Activated CD8-positive, alpha-beta memory T cell treated with anti-CD3 and anti-CD28 coated beads, Interleukin-2, amount 50 U/mL, for 4 hours (primary cell): ENCODE data around the gene MAML1.
A peak's percentile ranks its signal among the peaks of the same experiment; 100 is the strongest.

Experiments used
- DNase-seq: peaks from one replicate; pipeline ENCODE4 v3.0.0-alpha.2; 2020

The MAML1 gene

DNA sequence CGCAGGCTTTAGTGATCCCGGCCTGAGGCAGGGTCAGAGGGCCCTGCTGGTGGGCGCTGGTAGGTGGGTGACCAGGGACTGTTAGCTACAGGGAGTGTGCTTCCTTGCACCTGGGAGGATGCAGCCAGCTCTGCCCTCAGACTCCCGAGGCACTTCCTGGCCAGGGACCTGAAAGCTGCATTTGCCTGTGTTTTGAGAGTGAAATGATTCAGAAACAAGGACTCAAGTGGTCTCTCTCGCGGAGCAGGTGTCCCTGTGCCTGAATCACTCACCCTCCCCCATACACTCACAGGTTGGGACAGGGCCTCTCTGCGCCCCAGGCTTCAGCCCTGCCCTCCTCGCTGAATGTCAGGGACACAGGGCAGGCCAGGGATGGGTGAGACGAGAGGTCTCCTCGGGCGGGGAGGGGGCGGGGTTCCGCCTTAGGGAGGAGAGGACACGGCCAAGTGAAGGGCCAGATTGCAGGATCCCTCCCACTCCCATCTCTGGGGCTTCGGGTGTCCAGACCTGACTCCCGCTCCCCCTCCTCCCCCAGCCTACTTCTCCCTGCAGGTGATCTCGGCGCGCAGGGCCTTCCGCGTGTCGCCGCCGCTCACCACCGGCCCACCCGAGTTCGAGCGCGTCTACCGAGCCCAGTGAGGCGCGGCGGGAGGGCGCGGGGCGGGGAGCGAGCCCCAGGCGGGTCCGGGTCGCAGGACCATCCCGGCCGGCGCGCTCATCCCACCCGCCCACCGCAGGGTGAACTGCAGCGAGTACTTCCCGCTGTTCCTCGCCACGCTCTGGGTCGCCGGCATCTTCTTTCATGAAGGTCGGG, 62.6 kb downstream of the MAML1 start:
- no peak for DNase-seq

DNA sequence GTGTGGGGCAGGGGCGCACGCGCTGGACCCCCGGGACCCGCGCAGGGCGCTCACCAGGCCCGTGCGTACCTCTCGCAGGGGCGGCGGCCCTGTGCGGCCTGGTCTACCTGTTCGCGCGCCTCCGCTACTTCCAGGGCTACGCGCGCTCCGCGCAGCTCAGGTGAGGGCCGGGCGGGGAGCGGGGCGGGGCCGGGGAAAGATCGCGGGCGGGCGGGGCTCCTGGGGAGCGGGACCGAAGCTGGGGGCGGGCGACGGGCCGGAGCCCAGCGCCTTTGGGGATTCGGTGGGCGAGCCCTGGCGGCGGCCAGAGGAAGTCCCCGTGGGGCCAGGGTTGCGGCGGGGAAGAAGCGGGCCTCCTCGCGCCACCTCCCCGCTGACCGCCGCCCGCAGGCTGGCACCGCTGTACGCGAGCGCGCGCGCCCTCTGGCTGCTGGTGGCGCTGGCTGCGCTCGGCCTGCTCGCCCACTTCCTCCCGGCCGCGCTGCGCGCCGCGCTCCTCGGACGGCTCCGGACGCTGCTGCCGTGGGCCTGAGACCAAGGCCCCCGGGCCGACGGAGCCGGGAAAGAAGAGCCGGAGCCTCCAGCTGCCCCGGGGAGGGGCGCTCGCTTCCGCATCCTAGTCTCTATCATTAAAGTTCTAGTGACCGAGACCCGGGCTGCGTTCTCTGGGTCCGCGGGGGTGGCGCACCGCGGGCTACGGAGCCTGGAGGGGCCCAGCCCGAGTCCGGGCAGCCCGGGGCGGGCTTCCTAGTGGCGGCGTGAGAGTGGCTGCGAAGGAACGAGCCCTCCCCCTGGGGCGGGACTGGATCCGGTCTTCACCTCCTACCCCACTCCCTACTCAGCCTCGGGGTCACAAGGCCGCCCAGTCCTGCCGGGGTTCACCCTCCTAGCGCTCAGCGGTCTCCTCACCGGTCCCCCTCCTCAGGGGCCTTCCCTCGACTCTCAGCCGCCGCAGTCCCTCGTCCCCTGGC, 63.5 kb downstream of the MAML1 start:
- peak; percentile 69 for DNase-seq

DNA sequence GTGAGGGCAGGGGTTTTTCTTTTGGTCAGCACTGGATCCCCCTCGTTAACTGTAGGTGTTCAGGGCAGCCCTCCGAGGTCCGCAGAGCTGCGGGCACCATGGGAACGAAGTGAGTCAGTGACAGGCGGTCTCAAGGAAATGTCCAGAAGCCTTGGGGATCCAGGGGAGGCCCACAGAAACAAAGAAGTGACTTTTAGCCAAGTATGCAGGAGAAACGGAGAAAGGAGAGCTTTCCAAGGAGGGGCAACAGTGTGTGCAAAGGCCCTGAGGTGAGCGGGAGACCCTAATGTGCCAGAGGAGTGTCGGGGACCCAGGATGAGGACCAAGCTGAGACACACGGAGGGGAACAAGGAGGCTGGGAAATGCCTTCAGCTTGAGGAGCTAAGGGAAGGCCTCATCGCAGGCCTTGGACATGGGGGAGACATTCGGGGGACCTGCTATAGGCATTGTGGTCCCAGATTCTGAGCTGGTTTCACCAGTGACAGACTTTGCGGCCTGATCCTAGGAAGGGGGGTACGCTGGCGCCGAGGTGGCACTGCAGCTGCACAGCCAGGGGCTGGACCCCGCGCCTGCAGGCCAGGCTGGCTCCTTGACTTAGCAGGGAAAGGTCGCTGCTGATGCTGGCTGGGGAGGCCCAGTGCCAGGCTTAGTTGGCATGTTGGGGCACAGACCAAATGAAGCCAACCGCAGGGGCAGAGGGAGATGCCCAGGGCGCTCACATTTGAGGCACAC, 64.4 kb downstream of the MAML1 start:
- no peak for DNase-seq

DNA sequence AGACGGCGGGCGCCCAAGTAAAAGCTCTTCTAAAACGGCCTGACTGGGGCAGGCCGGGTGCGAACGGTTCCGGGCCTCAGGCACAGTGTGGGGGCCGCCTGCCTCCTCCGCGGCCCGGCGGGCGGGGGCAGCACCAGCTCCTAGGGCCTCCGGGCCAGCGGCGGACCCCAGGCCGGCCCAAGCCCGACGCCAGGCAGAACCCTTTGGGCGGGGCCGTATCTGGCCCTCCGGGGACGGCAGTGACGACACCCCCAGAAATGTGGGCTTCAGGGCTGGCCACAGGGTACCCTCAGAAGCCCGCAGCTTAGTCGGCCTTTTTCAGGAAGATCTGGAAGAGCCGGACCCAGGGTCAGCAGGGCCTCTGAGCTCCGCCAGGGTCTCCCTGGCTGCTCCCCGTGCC, 65.1 kb downstream of the MAML1 start:
- DNase-seq: no peak

DNA sequence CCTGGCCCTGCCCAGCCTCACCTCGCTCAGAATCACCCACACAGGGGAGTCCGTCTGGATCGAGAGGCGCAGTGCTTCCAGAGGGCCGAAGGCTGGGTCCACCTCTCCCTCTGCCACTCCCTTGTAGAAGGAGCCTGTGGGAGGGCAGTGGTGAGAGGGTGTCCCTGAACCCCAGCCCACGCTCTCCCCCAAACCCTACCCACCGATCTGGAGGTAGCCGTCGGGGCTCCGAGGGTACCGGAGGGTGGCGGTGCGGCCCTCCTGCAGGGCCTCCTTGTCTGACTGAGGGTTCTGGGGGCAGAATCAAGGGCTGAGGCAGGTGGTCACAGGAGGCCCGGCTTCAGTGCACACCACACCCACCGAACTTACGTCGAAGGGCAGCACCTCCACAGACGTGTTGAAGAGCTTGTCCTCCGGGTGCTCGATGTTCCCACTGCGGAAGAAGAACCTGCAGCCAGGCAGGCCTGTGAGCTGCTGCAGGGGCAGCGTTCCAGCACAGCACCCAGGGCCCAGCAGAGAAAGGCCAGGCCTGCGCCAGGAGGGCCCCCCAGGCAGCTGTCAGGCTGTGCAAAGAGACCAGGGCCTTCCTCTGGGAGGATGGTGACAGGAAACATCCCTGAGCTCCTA, 65.6 kb downstream of the MAML1 start:
- no peak for DNase-seq

DNA sequence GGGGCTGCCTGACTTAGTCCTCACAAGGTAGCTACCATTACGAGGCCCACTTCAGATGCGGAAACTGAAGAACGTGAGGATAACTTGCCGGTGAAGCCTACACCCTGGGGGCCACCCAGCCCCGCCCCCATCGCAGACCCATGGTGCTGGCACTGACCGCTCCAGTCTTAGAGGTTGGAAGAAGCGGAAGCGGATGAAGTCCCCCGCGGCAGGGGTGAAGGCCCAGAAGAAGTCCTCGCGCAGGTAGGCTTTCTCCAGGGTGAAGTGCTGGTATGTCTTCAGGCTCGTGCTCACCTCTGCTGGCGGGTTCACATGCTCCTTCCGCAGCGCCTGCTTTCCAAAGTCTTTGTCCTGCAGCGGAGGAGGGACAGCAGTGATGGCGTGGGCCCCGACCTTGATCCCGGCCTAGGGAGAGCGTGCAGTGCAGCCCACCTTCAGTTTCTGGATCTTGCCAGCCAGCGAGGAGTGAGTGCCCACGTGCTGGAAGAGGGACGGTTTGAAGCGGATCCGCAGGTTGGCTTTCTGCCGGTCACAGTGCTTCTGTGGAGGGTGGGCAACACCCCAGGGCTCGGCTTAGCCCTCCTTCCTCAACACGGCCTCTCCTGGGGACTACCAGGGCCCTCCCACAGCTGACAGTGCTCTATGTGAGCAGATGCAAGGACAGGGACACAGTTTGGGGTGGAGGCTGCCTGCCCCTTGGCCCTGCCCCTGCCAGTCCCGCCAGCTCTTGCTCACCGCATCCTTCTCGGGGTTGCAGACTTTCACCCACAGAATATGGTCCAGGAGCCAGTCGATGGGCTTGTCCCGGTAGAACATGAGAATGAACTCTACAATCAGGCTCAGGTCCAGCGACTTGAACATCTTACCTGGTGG, 66.4 kb downstream of the MAML1 start:
- DNase-seq: no peak

DNA sequence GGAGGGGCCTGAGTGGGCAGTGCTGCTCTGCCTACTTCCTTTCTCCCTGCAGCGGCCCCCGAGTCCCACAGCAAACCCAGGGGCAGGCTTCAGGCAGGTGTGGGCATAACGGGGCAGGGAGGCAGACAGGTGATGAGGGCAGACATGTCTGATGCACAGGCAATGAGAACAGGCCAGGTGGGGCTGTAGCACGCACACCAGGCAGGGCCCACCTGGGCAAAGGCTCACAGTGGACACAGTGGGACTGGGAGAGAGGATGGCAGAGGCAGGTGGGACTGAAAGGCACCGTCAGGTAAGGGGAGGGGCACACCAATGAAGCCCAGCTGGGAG, 67.0 kb downstream of the MAML1 start:
- no peak for DNase-seq

DNA sequence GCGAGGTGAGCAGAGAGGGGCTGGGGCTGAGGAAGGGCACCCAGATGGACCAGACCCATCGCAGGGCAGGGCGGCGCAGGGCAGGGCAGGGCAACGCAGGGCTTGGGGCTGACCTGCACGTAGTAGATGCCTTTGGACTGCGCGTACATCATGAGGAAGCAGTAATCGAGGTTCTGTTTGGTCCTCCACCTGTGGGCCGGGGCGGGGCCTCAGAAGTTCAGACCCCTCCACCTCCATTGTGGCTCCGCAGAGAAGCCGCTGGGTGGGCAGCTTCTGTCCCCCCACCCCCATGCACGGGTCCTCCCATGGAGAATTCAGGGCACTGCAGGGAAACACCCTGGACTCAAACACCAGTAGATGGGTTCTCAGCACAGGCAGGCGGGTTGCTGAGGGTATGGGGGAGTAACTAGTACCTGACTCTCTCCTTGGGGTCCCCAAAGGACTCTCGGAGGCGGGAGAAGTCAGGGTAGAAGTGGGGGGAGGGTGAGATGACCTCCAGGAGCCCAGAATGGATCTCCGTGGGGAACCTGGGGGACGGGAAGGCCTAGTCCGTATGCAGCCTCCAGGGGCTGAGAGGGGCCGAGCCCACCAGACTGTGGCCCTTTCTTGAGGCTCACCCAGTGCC, 67.6 kb downstream of the MAML1 start:
- DNase-seq: no peak

DNA sequence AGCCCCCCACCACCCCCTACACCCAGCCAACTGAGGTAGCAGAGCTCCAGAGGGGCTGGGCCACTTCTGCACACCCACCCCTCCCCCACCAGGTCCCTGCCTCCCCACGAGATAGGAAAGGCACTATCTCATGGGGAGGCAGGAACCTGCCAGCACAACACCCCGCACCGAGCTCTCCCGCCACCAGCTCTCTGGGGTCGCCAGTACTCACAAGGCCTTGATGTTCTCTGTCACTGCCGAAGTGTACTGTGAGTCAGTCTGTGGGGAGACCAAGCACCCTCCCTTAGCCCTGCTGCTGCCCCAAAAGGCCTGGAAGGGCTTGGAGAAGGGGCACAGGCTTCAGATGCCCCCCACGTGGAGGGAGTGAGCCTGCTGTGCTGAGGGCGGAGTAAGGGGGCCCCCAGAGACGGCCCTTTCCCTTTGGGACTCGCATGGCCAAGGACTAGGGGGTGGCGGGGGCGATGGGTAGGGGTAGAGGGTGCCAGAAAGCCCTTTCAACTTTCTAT, 68.1 kb downstream of the MAML1 start:
- DNase-seq: no peak

DNA sequence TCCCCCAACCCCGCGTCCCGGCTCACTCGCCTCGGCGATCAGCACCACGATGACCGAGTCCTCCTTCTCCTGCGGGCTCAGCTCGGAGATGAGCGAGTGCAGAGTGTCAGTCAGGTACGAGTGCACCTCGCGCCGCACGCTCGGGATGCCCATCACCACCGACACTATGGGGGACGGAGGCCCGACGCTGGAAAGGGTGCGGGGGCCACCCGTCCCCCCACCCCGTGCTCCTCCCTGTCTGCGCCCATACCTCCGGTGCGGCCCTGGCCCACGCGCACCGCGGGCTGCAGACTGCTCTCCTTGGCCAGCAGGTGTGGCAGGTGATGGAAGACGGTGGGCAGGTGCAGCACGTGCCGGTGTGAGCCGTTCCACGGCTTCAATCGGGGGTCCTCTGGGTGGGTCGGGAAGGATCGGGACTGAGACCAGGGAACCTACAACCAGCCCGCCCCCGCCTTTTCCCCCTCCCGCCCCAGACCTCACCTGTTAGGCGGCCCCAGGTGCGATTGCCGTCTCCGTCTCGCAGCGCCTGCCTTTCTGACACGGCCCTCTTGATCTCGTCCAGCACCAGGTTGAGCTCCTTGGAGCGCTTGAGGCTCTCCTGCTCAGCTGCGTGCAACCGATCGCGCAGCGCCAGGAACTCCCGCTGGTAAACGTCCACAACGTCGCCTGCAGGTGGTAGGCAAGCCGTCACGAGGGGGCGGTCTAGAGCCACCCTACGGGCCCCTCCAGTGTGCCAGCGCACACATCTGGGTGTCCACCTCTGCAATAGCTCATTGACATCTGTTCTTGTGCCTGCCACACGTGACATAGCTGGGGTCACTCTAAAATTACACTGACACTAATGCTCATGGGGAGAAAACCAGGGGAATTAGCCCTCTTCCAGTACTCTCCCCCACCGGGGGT, 68.9 kb downstream of the MAML1 start:
- DNase-seq: peak; percentile 90

DNA sequence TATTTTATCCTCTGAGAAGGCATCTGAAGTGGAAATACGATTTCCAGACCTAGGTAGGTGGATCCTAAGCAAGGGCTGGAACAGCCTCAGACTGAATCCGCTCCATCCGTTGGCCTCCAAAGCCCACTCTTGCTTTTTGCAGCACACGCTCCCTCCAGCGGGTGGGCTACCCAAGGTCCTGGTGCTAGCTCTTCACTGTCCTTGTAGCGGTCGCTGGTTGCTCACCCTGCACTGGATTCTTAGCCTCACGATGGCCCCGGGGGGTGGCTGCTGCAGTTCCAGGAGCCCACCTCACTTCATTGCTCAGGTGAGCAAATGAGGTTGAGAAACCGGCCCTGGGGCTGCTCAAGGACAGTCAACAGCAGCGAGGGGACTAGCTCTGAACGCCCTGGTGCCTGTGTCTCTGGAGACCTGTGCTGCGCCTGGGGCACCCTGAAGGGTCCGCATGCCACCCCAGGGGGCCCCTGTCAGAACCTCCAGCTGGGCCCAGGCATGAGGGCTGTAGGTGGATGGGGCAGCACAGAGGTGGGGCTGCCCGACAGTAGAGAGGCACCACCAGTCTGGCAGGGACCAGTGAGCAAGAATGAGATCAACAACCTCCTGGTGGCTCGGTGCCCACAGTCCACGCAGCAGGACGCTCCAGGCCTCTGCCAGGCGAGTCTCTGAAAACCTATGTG, 69.7 kb downstream of the MAML1 start:
- DNase-seq: no peak

DNA sequence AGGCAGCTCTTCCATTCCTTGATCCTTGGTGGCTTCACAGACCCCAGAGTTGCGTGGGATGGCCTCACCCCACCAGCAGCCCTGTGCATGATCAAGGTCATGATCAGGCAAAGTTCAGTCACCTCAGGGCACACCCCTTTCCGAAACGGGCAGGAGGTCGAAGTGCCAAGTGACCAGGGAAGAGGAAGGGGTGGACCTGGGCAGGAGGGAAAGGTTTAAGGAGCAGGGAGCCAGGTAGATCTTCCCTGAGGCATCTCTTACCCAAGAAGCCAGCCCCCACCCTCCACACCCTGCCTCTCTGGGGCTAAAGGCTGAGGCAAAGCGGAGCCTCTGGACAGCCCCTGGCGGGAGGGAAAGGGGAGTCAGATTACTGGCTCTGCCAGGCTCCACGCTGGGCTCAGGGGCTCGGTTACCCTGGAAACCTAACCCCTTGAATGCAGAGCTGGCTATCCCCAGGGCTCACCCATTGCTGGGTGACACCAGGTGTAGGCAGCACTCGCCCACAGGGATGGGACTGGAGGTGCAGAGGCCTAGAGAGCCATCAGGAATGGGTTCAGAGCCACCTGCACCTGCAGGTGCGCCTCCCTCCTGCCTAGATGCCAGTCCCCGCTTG, 70.4 kb downstream of the MAML1 start:
- no peak for DNase-seq

DNA sequence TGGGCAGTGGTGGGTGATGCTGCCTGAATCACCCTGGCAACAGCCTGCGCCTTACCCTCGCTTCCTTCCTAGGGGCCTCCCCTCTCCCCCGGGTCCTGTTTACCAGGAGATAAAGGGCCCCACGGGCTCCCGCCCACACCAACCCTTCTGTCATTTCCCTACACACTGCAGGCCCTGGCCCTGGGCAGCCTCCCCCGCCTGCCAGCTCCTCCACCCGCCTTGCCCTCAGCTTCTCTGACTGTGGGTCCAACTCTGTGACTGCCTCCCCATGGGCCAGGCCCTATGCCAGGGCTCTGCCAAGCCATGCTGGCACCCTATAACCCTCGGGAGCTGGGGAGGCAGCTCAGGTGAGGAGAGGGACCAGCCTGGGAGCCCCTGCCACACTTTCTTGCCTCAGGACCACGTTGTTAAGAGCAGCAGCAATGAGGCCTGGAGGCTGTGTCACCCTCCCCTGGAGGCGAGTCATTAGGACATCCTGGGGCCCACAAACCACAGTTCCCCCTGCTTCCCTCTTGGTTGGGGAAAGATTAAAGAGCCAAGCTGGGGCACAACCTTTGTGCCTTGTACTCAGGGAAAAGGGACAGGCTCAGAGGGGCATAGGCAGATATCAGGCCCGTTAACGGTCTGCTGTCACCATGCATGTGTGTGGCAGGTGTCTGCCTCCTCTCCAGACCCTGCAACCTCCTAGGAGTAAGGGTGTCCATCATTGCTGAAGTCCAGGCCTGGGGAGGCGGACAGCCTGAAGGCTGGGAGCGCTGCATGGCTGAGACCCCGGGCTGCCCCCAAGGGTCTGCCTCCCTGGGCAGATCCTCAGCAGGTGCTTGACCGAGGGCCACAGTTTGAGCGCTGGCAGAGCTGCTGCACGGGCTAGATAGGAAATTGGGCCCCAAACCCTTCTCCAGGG, 71.3 kb downstream of the MAML1 start:
- no peak for DNase-seq

DNA sequence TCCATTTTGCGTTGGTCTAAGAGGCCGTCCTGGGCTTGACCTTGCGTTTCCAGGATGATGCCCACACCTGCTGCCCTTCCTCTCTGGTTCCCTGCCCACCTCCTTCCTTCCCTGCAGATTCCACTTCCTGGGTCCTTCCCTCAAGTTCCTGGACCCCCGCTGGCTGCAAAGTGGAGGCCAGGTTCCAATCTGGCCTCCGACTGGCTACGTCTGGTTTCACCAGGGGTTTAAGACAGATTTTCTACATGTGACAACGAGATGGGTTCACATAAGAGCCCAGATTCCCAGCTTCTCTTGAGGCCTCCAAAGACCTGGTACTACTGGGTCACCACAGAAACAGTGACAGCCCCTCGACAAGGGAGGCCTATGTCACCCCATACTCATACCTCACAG, 71.9 kb downstream of the MAML1 start:
- DNase-seq: no peak

DNA sequence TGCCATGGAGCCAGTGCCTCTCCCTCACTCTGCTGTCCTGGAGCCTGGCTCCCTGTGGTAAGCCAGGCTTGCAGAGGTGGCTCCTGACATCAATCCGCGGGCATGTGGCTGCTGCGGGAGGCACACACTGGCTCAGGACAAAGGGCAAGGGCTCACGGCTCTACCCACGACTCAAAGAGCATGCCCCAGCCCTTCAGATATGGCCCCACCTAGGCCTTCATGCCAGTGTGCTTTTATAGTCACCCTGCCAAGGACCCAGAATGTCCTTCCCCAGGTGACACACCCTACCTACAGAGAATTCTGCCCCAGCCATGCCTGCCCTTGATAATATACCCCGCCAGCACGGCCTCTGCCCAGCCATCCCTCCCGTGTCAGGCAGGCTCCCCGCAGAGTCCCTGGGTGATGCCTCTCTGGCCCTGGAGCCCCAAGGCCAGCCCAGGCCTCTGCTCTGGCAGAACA, 72.5 kb downstream of the MAML1 start:
- DNase-seq: no peak

DNA sequence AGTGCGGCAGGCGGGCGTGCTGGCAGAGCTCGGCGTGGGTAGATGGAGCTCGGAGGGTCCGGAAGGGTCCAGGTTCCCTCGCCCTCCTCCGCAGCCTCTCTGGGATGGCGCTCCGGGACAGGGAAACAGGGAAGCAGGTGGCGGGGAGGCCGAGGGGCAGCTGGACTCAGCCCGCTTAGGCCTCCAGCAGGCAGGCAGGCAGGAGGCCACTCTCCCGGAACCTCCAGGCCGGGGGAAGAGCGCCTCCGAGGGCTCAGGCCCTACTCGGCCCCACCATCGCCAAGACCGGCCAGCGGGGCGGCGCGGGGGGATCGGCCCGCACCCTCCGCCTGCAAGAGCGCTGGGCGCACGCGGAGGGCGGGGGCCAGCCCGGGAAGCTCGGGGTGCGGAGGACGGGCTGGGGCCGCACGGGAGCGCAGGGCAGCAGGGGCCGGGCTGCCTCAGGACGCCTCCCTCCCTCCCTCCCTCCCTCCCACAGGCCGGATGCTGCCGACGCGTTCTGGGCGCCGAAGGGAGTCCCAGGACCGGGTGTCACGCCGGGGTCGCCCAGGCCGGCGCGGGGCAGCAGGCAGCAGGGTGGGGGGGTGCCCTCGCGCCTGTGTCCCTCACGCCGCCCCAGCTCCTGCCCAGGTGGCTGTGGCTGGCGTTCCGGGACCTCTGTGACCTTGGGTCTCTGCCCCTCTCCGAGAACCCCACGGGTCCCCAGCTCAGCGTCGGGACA, 73.1 kb downstream of the MAML1 start:
- no peak for DNase-seq
